ENCODE measurements around the gene MRGPRD. TPM values are rescaled to one million over a fixed set of nuclear protein-coding genes. Genes with fewer than 3 reads are reported as not detected.

The MRGPRD gene
- total RNA-seq, 1 donor from 2014 or later: not detected

DNA sequence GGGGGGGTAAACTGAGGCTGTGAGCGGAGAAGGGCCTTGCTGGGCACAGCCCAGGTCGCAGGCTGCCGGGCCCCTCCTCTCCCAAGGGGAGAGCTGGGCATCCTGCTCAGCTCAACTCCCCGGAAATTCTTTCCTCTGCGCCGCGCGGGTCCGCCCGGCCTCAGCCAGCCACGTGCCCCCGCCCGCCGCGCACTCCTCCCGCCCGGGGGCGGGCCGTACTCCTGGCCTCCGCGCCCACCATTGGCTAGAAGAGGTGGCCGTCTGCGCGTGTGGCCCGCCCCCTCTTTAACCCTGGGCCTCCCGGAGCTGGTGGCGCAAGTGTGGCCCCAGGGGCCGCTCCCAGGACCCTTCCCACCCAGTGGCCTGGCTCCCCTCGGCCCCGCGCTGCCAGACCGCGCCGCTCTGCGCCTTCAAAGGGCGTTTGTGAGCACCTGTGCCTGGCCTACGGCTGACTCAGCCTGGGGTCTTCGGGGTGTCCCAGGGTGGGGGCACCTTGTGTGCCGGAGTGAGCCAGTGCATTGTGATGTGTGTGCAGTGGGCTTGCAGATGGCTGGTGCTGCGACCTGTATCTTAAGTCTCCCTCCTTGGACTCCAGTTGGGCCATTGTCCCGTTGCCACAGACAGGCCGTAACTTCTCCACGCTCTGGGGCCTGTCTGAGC is 30.3 kb upstream of the MRGPRD start:
- peaks cover 39% of the 10 kb centered on the region for H3K4me1 ChIP-seq
- Mint-ChIP-seq H3K36me3 (no peaks in the 10 kb centered on the region), H3K4me1 (peaks cover 47% of the 10 kb centered on the region), H3K4me3 (peak overlapping the region; percentile 52), H3K27me3 (ENCODE audit: insufficient read depth, low read depth) (peaks cover 7% of the 10 kb centered on the region), H3K27ac (no peak overlapping the region), H3K9me3 (no peaks in the 10 kb centered on the region)
- no peak overlapping the region for H3K9ac ChIP-seq
- H3K9me3 ChIP-seq (ENCODE audit: low read depth): no peaks in the 10 kb centered on the region
- H3K36me3 ChIP-seq: no peaks in the 10 kb centered on the region
- peak overlapping the region; percentile 70 for H2AFZ ChIP-seq (replicated peaks)
- peaks cover 9% of the 10 kb centered on the region for H3K27me3 ChIP-seq
- H4K20me1 ChIP-seq (ENCODE audit: low read depth): no peaks in the 10 kb centered on the region
- peak overlapping the region; percentile 23 for H3K4me3 ChIP-seq
- no peak overlapping the region for H3K27ac ChIP-seq
- H3F3A ChIP-seq (ENCODE audit: low read depth): peaks cover 23% of the 10 kb centered on the region
- H3K79me2 ChIP-seq (ENCODE audit: low read depth): no peaks in the 10 kb centered on the region
- H3K4me2 ChIP-seq: peak overlapping the region; percentile 77
- no peak for TF ChIP-seq CTCF (IDR thresholded peaks at IDR 0.05)
- no peak for TF ChIP-seq EZH2phosphoT487 (IDR thresholded peaks at IDR 0.05)
- no peak for TF ChIP-seq EZH2 (IDR thresholded peaks at IDR 0.05)
- DNase-seq (ENCODE audit: low spot score): peak; percentile 91

- peak overlapping the region; percentile 77 for H3K4me2 ChIP-seq
Observed at GRCh38 chr11:69010361-69010891, 29.6 kb upstream of the MRGPRD start.

DNA sequence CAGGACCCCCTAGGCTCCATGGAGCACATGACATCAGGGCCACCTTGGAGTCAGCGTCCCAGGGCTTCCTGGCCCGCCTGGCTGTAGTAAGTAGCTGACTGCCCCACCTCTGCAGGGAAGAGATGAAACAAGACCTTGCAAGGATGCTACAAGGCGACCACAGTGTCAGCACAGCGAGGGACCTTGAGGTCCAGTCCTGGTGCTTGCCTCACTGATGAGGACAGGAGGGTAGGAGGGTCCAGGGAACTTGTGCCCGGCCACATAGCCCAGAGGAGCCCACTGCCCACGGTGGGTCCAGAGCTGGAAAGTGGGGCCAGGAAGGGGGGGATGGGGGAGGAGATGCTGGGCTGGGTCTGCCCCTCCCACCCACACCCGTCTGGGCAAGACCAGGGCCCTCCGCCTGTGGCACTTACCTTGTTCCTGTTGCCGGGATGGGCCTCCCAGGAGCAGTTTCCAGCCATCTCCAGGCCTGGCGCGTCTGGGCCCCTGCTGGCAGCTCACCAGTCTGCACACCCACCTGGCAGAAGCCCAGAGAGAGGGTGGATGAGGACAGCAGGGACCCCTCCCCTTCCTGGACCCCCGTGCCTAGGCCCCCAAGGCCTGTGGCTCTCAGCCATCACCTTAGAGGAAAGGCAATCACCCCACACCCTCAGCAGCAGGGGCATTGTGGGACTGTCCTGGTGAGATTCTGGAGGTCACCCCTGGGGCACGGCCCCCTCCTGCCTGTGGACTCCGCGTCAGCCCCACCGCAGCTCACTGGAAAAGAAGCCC is 28.8 kb upstream of the MRGPRD start:
- H3K36me3 Mint-ChIP-seq: no peaks in the 10 kb centered on the region
- TF ChIP-seq CTCF (IDR thresholded peaks at IDR 0.05) (no peak), EZH2 (IDR thresholded peaks at IDR 0.05) (no peak), EZH2phosphoT487 (IDR thresholded peaks at IDR 0.05) (no peak)
- no peak overlapping the region for H3K4me3 ChIP-seq
- DNase-seq (ENCODE audit: low spot score): no peak
- H2AFZ ChIP-seq (replicated peaks): no peak overlapping the region
- H3K9me3 ChIP-seq (ENCODE audit: low read depth): no peaks in the 10 kb centered on the region
- H4K20me1 ChIP-seq (ENCODE audit: low read depth): no peaks in the 10 kb centered on the region
- no peaks in the 10 kb centered on the region for H3K79me2 ChIP-seq (ENCODE audit: low read depth)
- peaks cover 8% of the 10 kb centered on the region for H3K27me3 Mint-ChIP-seq (ENCODE audit: insufficient read depth, low read depth)
- peak overlapping the region; percentile 37 for H3K27ac Mint-ChIP-seq
- H3K27me3 ChIP-seq: peaks cover 9% of the 10 kb centered on the region
- no peak overlapping the region for H3K27ac ChIP-seq
- H3K4me1 ChIP-seq: peaks cover 38% of the 10 kb centered on the region
- peaks cover 48% of the 10 kb centered on the region for H3K4me1 Mint-ChIP-seq
- H3K4me2 ChIP-seq: no peak overlapping the region
- no peaks in the 10 kb centered on the region for H3K9me3 Mint-ChIP-seq
- H3K36me3 ChIP-seq: no peaks in the 10 kb centered on the region
- no peak overlapping the region for H3K4me3 Mint-ChIP-seq
- H3K9ac ChIP-seq: no peak overlapping the region
- peaks cover 22% of the 10 kb centered on the region for H3F3A ChIP-seq (ENCODE audit: low read depth)

More at GRCh38 chr11:69010361-69010891, 29.6 kb upstream of the MRGPRD start:
- Mint-ChIP-seq H3K36me3 (no peaks in the 10 kb centered on the region), H3K9me3 (no peaks in the 10 kb centered on the region), H3K4me1 (peaks cover 47% of the 10 kb centered on the region), H3K27me3 (ENCODE audit: insufficient read depth, low read depth) (peaks cover 7% of the 10 kb centered on the region), H3K27ac (peak overlapping the region; percentile 37), H3K4me3 (no peak overlapping the region)
- DNase-seq (ENCODE audit: low spot score): no peak
- H3F3A ChIP-seq (ENCODE audit: low read depth): peaks cover 23% of the 10 kb centered on the region
- H3K4me3 ChIP-seq: peak overlapping the region; percentile 23
- peak overlapping the region; percentile 70 for H2AFZ ChIP-seq (replicated peaks)
- no peaks in the 10 kb centered on the region for H3K36me3 ChIP-seq
- peaks cover 9% of the 10 kb centered on the region for H3K27me3 ChIP-seq
- peaks cover 39% of the 10 kb centered on the region for H3K4me1 ChIP-seq
- no peak overlapping the region for H3K27ac ChIP-seq
- no peaks in the 10 kb centered on the region for H3K79me2 ChIP-seq (ENCODE audit: low read depth)
- no peak overlapping the region for H3K9ac ChIP-seq
- H4K20me1 ChIP-seq (ENCODE audit: low read depth): no peaks in the 10 kb centered on the region
- TF ChIP-seq EZH2 (IDR thresholded peaks at IDR 0.05): no peak
- no peak for TF ChIP-seq EZH2phosphoT487 (IDR thresholded peaks at IDR 0.05)
- no peak for TF ChIP-seq CTCF (IDR thresholded peaks at IDR 0.05)
- no peaks in the 10 kb centered on the region for H3K9me3 ChIP-seq (ENCODE audit: low read depth)

Measured in neural progenitor cell (in vitro differentiated cells).